HG02623 (cell line): Measurements from ENCODE around the gene MAGEF1.

Experiments used
- ATAC-seq: cut with Tn5 transposase; IDR thresholded peaks from one replicate; pipeline ENCODE4 v1.9.1; 2021; ENCODE audit warnings: moderate library complexity; ENCODE audit not compliant: unreplicated experiment

Gene MAGEF1

DNA sequence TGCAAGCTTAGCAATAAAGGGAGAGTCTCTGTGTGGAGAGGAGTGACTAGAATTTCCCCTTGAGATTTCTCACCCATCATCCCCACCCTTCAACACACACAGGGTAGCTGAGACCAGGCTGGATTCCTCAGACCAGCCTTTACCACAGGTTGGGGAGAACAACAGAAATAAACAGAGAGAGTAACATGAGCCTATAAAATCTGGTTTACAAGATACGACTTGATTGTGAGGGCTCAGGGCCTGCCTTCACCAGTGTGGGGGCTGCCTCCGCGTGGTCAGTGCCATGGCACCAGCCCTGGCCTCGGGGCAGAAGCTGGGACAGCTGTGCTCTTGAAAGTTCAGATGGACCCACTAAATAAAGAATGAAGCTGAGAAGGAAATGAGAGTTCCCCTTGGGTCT, 14.6 kb upstream of the MAGEF1 start:
- no peak for ATAC-seq

DNA sequence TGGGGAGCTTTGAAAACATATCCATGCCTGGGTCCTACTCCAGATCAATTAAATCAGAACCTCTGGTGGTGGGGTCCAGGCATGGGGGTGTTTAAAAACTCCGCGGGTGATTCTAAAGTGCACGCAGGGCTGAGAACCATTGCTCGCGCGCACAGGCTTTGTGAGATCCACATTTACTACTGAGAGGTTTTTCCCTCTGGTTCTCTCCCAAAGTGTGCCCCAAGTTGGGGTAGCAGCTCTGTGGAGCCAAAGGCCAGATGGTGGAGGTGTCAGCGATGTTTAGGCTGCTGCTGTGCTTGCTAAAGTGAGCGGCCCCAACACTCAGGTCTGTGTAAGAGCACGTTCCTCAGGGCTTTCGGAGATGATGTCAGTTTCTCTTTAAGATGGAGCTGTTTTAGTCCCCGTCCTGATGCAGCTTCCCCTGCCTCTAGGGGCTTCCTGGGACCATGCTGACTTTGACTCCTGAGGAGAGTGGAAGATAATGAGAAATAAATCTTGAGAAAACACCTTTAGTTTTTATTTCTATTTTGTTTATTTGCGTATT, 13.4 kb upstream of the MAGEF1 start:
- no peak for ATAC-seq

DNA sequence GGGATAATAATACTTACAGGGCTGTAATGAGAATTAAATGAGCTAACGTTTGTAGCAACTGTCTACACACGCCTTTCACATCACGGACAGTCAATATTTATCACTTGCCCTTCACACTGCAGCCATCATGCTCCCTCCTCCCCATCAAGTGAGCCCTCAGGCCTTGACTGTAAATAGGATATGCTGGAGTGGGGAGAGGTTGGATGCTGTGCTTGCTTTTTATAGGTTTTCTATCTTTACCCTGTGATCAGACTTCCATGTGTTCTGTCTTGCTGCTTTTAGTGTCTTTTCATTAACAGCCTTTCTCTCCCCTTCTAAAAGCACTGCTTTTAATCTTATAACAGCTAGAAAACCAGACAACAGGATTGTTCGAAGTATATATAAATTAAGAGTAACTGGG, 12.8 kb upstream of the MAGEF1 start:
- ATAC-seq = no peak

DNA sequence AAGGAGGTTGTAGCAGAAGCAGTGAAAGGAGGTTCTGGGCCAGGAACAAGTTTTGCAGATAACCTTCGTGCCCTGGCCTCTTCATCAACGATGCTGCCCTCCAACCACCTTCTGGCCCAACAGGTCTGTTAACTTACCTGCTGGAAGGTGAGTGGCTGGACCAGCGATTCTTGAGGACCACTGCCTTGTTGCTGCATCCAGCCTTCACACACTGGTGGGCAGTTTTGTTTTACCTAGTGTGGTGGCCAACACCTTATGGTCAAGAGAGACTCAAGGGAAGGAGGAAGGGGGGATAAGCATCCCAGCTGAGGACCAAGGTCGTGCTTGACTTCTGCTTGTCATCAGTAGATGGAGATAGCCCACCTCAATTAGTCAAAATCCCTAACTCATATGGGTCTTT, 7.8 kb upstream of the MAGEF1 start:
- ATAC-seq = no peak

DNA sequence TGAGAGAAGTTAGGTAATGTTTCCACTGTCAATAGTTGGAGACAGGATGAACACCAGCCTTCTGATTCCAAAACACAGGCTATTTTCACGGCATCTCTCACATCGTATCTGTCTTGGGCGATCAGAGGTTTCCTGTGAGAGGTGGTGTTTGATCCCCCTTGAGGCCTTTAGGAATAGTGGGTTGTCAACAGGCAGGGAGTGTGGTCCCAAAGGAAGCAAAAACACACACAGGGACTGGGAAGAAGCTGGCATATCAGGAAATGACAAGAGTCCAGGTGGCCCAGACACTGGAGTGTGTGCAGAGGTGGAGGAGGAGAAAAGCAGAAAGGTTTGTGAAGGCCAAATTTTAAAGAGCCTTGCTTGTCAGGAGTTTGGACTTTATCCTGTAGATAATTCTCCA, 6.6 kb upstream of the MAGEF1 start:
- no peak for ATAC-seq

DNA sequence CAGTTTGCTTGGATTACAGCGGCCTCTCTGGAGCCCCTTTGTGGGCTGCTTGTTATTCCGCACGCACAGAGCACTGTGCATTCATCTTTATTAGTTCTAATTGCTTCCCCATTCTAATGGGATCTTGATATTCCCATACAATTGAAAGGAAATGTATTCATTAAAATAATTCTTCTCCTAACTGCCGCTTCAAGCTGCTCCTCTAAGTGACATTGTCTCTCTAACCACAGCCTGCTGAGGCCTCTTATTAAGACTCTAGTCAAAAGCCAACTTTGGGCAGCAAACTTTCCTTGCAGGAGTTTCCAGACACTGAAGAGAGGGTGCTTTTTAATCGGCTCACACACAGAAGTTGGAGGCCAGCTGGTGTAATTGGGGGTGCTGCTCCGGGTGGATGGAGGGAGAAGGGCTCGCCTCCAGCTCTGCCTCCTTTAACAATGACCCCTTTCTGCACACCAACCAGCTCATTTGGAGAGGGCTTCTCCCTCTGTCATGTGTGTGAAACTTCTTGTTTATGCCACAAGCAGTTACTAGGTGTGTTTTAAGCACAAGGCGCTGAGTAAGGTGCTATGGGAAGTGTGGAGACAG, 5.6 kb upstream of the MAGEF1 start:
- no peak for ATAC-seq

DNA sequence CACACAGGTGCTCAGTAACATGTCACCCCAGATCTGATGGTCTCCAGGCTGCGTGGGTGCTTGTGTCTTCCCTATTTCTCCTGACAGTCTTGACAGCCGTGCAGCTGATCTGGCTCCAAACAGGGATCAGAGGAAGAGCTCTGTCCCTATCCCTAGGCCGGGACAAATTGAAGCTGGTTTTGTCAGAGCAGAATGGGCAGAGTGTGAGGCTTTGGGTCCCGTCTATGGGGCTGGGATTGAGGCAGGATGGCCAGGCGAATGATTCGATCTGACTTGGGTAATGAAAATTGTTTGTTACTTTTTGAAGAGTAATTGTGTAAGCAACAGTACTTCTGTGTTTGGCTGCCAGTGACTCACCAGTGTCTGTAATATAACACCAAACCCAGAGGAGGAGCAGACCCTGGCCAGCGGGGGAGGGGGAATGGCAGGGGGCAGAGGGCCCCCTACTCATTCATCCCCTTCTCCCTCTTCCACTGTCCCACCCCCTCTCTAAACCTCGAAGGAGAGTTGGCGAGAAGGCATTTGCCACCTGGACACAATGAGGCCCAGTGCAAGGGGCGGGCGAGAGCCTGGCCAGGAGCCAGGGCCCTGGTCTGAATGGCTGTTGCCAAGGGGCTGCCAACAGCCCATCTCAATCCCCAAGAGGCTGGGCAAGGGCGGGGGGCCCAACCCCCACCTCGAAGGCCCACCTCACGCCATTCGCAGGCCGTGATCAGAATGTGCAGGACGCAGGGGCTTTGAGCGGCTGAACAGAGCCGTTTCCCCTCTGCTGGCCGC, 4.9 kb upstream of the MAGEF1 start:
- no peak for ATAC-seq

DNA sequence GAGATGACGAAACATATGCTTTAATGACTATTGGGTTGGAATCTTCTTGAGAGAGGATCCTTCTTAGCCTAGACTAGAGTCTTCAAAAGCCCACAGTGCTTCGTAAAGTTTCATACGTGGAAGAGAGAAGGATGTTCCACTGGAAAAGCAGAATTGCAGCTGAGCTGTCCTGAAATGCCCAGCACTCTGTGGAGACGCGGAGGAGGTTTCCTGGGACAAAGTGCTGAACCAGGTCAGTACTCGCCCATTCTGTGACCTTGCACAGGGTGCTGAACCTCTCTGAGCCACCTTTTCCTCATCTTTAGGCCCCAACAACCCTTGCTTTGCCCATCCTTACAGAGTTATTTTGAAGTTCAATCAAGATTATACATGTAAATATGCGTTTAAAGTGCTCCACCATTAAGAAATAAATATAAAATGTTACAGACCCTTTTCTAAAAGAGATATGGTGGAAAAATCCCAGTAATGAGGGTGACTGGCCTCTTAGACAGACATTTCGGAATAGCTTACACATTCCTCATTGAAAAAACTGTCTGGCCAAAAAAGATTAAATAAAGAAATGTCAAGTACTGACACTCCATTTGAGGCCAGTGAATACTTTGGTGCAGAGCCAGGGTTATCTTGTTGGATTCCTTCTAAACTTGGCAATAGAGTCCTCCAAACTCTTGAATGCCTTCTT, 4.2 kb upstream of the MAGEF1 start:
- ATAC-seq = no peak

DNA sequence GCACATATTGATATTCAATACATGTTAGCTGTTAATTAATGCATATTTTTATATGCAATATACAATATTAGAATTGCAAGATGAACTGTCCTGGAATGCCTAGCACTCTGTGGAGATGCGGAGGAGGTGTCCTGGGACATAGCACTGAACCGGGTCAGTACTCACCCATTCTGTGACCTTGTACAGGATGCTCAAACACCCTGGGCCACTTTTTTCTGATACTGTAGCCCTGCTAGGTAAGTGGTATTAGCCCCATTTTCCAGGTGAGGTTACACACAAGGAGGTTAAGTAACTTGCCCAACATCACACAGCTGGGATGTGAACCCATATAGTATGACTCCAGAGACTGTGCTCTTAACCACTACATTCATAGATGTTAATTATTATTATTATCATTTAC, 1.7 kb upstream of the MAGEF1 start:
- ATAC-seq = no peak

DNA sequence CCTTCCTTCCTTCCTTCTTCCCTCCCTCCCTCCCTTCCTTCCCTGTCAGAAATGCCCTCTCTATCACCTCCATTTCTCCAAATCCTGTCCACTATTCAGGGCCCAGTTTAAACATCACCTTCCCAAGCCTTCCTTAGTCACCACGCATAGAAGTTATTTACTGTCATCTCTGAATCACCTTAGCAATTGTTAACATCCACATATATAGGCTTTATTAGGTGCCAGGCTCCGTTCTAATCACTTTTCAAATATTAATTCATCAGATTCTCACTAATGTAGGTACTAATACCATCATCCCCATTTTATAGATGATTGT, 1.1 kb upstream of the MAGEF1 start:
- no peak for ATAC-seq

DNA sequence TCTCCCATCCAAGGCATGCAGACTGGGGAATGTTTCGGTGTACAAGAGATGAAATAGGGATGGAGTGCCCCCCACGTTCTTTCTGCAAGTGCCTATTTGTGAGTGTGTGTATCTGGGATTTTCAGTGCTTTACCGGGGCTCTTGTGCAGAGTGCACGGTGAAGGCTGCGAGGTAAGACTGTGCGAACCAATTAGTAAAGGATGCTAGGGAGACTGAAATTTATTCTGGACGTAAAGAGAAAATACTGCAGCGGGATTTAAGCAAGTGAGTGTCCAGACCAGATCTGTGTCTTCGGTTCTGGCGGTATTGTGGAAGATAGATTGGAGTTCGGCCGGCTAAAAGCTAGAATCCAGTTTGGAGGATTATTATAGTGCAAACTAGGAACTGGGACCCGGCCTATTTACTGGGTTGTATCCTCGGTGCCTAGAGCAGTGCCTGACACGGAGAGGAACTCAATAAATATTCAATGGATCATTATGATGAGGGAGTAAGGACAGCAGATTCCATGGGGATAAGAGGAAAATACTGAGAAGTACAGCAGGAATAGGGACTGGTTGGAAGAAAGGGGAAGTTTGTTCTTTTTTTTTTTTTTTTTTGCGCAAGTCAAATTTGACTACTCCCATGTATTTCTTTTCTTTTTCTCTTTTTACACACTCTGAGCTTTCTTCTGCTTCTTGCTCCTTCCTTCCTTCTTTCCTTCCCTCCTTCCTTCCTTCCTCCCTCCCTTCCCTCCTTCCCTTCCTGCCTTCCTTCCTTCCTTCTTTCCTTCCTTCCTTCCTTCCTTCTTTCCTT, 580 bp upstream of the MAGEF1 start:
- peak; percentile 9 for ATAC-seq

DNA sequence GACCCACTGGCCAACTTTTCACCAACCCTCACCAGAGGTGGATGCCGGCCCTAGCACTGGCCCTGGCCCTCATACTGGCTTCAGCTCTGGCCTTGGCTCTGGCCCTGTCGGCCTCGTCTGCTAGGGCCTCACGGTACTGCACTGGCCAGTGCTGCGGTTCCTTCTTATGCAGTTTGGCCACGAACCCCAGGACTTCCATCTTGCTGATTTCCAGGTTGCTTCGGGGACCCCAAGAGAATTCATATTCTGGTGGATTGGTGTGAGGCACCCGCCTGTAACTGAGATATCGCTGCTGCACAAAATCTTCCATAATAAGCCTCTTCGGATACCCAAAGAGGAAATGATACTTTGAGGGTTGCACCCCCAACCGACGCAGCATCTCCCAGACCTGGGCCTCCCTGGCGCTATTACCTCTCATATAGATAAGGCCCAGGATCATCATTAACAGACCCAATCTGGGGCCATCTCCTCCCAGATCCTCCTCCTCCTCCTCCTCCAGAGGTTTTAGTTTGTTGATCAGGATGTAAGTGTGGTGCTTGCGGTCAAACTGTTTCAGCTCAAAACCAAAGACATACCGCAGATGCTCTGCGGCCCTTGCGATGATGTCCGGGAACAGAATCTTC, 883 bp downstream of the MAGEF1 start:
- peak; percentile 45 for ATAC-seq

DNA sequence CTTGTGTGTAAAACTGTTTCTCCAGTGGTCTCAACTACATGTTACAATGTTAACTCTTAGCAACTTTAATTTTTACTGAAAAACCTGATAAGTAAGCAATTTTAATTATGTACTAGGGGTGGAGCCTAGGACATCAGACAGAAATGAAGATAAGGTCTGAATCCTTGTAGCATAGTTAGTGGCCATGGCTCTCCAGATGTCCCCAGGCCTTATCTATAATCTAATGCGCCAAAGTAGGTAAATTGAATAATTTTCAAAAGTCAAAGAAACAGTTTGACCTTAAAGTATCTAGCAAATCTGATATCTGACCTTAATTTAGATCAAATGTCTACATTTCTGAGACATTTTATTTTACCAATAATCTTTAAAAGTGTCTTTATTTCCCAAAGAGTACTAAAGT, 8.2 kb downstream of the MAGEF1 start:
- ATAC-seq = no peak

DNA sequence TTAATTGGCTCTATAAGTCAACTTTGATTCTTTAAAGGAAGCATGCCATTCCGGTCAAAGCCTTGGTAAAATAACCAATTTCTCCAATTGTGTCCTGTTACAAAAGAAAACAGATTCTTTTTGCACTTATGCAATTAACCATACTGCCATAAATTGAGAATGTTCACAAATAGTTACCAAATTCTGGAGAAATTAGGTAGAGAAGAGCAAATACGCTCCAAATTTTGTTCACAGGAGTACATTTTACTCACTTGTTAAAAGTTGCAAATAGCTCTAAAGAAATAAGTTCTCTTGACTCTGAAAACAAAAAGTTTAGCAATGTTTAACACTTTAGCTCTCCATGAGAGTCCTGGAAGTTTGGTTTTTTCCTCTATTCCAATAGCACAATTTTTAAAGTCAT, 11.1 kb downstream of the MAGEF1 start:
- ATAC-seq = no peak

DNA sequence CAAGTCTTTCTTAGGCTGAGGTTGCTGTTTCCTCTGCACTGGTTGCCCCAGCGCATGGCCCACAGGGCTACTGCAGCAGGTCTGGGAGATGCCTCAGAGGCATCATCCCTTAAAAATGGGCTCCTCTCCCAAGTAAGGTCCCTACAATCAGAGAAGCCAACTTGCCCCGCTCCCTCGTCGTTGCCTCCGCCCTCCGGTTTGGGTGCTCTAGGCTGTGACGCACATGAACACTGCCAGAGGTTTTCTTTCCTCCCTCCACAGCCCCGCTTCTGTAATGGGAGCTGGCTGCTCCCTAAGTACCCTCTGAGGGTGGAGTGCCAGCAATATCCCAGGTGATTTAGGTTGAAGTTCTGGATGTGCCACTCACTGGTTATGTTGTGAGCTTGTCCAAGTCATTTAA, 14.0 kb downstream of the MAGEF1 start:
- ATAC-seq = no peak

DNA sequence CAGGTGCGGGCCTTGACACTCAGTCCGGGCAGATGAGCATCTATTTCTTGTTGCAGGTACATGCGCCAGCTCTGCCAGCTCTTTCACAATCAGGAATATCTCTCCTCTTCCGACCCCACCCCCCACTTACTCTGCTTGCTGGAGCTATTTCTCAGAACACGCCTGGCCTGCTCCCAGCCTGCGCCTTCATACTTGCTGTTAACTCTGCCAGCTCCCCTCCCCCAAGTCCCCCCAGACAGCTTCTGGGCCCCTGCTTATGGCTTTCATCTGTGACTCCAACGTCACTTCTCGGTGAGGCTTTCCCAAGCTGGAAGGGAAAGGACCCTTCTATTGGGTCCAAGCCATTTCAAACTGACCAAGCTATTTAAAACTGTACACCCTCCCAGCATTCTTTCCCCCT, 15.2 kb downstream of the MAGEF1 start:
- ATAC-seq = no peak

DNA sequence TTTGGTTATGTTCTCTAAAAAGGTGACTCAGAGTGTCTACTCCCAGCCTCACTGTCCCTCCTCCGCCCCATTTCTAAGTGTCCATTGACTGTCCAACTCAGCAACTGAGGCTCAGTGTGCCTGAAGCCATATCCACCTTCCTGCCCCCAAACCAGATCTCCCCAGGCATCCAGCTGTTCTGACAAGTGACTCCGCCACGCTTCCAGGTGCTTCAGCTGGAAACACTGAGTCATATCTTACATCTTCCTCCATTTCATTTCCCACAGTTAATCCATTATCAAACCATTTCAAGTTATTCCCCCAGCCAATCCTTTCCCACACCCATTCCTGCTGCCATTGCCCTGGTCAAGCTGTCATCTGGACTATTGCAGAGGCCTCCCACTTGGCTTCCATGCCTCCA, 17.1 kb downstream of the MAGEF1 start:
- no peak for ATAC-seq

DNA sequence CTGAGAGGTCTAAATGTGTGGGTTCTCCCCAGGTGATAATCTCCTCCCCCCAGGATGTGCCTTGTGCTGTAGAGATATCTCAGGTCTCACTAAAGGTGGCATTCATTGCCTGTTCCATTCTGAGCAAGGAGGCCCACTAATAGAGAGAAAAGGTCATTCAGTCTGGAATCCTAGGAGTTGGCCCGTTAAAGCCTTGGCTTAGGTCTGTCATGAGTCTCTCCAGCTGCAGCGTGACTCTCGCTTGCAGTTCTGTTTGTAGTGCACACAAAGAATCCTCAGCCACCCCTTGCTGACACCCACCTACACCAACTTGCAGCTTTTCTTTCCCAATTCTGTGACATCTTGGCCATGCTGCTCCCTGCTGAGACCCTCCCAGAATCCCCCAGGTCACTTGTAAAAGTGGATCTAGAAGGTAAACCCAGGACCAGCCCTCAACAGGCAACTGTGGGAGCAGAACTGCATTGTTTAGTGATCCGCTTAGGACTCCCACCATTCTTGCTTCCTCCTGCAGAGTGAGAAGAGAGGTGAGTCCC, 17.7 kb downstream of the MAGEF1 start:
- ATAC-seq = no peak

DNA sequence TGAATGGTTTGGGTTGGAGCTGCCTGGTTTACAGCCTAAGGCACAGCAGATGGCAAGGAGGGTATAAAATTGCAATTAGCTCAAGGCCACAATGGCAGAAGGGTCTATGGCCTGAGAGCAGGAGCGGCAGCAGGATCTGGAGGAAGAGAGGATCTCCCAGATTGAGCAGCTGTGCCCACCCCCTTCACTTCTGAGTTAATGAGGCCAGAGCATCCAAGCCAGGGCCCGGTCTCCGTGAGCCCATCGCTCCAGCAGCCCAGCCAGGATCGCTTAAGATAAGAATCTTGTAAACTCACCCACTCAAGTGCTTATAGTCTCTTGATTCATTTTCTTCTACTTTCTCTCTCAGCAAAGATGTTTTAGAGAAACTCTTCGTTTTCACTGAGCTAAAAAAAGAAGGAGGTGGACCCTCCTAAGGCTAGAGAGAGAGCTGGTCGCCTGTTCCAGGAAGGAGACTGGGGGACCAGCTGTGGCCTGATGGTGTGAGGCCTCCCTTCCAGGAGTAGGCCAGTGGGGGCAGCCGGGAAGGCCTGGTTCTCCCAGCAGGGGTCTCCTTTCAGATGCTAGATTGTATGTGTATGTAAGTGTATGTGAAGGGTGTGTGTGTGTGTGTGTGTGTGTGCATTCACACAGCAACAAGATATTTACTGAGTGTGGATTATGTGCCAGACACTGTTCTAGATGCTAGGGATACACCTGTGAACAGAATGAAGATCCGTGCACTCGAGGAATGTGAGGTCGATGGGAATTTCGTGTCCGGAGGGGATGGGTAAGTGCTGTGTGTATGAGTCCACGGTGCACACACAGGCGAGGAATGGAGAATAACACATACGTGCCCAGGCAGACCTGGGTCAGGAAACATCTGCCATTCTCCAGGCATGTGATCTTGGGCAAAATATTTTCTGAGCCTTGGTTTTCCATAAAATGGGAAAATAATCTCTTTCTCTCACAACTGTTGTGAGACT, 18.6 kb downstream of the MAGEF1 start:
- ATAC-seq = no peak
